GM23248 (cell line): Measurements from ENCODE around the gene LPP.

ENCODE experiments used
- EZH2 ChIP-seq: fragments of 200-600 bp; sonication (generic); IDR thresholded peaks from 2 replicates; pipeline ENCODE4 v1.6.1; 2018; ENCODE audit warnings: antibody characterized with exemption, mild to moderate bottlenecking; ENCODE audit not compliant: insufficient read depth, poor library complexity, severe bottlenecking
- EZH2phosphoT487 ChIP-seq: fragments of 200-600 bp; sonication (generic); IDR thresholded peaks from 2 replicates; pipeline ENCODE4 v1.6.1; 2018; ENCODE audit warnings: antibody characterized with exemption, moderate library complexity, mild to moderate bottlenecking, low read depth; ENCODE audit not compliant: insufficient read depth

DNA sequence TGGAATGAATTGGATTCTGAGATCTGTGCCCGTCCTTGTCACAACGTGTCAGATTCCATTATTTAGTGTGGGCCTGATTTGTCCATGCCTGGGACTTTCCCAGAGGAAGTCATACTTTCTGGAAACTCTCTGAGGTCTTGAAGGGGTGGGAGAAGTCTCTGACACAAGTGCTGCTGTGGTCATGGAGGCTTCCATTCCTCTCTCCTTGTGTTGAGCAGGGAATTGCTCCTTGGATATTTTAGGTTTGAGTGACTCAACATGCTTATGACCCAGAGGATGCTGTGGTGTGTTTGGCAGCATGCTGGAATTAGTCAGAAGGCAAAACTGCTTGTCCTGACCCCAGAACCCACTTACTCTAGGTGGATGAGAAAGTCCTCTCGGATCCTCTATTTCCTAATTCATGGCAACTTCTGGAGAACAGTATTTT is 132.1 kb downstream of the LPP start:
- TF ChIP-seq EZH2 (no peak), EZH2phosphoT487 (no peak)
